HepG2 (cell line): Measurements from ENCODE around the gene TMEM11. TPM values are rescaled to one million over a fixed set of nuclear protein-coding genes. Genes with fewer than 3 reads are reported as not detected.

Experiments used
- ATAC-seq: fragments of 200-7000 bp; cut with Tn5 transposase; 3 replicates; pipeline ENCODE4 v1.9.1; 2020; ENCODE audit warnings: mild to moderate bottlenecking, moderate library complexity
- BruUV-seq: library from RNA; stranded (reverse); fragments of 400-500 nt; replicated peaks from 2 replicates; lab custom pipeline; 2021; lab: Mats Ljungman, UMichigan
- CTCF ChIA-PET: fragments of 300-600 bp; formaldehyde crosslinking; extraction: SDS; loops from one replicate; lab custom pipeline; 2021; ENCODE audit warnings: low total read pairs, inconsistent platforms, low intra/inter-chr PET ratio; lab: Yijun Ruan, JAX
- POLR2A ChIA-PET: fragments of 350-600 bp; sonication (Branson Sonifier 250); formaldehyde crosslinking; loops from one replicate; lab custom pipeline; 2020; ENCODE audit warnings: antibody characterized with exemption, inconsistent platforms; lab: Yijun Ruan, JAX
- DNase-seq: peaks from one replicate; pipeline ENCODE4 v3.0.0-alpha.2; 2015; ENCODE audit warnings: low spot score
- FAIRE-seq: peaks from 3 replicates; lab custom pipeline; 2011; peaks lifted over from hg19 to GRCh38; lab: Jason Lieb, UNC
- H2AFZ ChIP-seq: one replicate; pipeline ENCODE4 v1.6.1; 2011; ENCODE audit warnings: low read length, inconsistent platforms
- H3K27ac ChIP-seq: fragments of 300-600 bp; 3 replicates; pipeline ENCODE4 v1.8.0; 2011; ENCODE audit warnings: mixed run types, mild to moderate bottlenecking, mixed read lengths, low read length, inconsistent platforms; ENCODE audit not compliant: insufficient read depth; ENCODE audit errors: extremely low read length
- H3K27me3 ChIP-seq, 2 experiments: fragments of 200-600 bp in 1 of 2; 2 replicates in 1 of 2; 3 replicates in 1 of 2; pipeline versions ENCODE4 v1.6.0 to v1.8.0; 2011; ENCODE audit warnings: low read length in 2 of 2, mild to moderate bottlenecking in 2 of 2, moderate library complexity in 2 of 2, inconsistent platforms in 1 of 2; ENCODE audit not compliant: insufficient read depth in 2 of 2, control insufficient read depth in 1 of 2
- H3K36me3 ChIP-seq, 2 experiments: fragments of 200-600 bp in 1 of 2; replicated peaks in 1 of 2; 2 replicates in 1 of 2; 3 replicates in 1 of 2; pipeline versions ENCODE4 v1.5.1 to v1.8.0; 2011; ENCODE audit warnings: low read length in 2 of 2, inconsistent platforms in 1 of 2; ENCODE audit not compliant: insufficient read depth in 2 of 2, control insufficient read depth in 1 of 2
- H3K4me1 ChIP-seq: 2 replicates; pipeline ENCODE4 v1.5.1; 2012; ENCODE audit warnings: low read length, inconsistent platforms; ENCODE audit not compliant: insufficient read depth
- H3K4me2 ChIP-seq: 2 replicates; pipeline ENCODE4 v1.6.0; 2011; ENCODE audit warnings: low read depth, low read length, inconsistent platforms
- H3K4me3 ChIP-seq, 3 experiments: fragments of 200-600 bp in 1 of 3; sonication (generic), shearing (Covaris generic) in 1 of 3; replicated peaks in 1 of 3; 2 replicates each; pipeline ENCODE4 v1.5.1; 2011 to 2016; ENCODE audit warnings: low read length in 3 of 3, inconsistent platforms in 2 of 3, low read depth in 2 of 3, mild to moderate bottlenecking in 2 of 3, control low read depth in 1 of 3, mixed read lengths in 1 of 3; ENCODE audit not compliant: insufficient read depth in 1 of 3
- H3K79me2 ChIP-seq: one replicate; pipeline ENCODE4 v1.6.1; 2011; ENCODE audit warnings: low read length, inconsistent platforms; ENCODE audit not compliant: insufficient read depth
- H3K9ac ChIP-seq: 2 replicates; pipeline ENCODE4 v1.6.0; 2011; ENCODE audit warnings: mild to moderate bottlenecking, low read depth, low read length, inconsistent platforms; ENCODE audit not compliant: insufficient read depth
- H3K9me3 ChIP-seq: 2 replicates; pipeline ENCODE4 v1.5.1; 2012; ENCODE audit warnings: mild to moderate bottlenecking, low read length
- H4K20me1 ChIP-seq: 2 replicates; pipeline ENCODE4 v1.6.0; 2011; ENCODE audit warnings: inconsistent platforms, mild to moderate bottlenecking, low read length, moderate library complexity; ENCODE audit not compliant: insufficient read depth
- CEBPB ChIP-seq: IDR thresholded peaks from 2 replicates; pipeline ENCODE4 v1.6.1; 2011; ENCODE audit warnings: low read depth, low read length, improper control_type of control experiment, borderline replicate concordance
- CEBPG ChIP-seq: IDR thresholded peaks from 2 replicates; pipeline ENCODE4 v1.6.1; 2016
- FOXA1 ChIP-seq, 2 experiments: fragments of 450-650 bp in 1 of 2; sonication (generic) in 1 of 2; formaldehyde crosslinking in 1 of 2; IDR thresholded peaks; 2 replicates each; pipeline versions ENCODE4 v1.4.0 to v1.6.1; 2016 to 2020; ENCODE audit warnings: missing genetic modification reagents in 1 of 2
- HNF4A ChIP-seq: sonication (generic); formaldehyde crosslinking; IDR thresholded peaks from 2 replicates; pipeline ENCODE4 v1.4.0; 2020; ENCODE audit warnings: missing genetic modification reagents
- HOXA3 ChIP-seq: sonication (generic); formaldehyde crosslinking; IDR thresholded peaks from 2 replicates; pipeline ENCODE4 v1.5.0; 2020; ENCODE audit warnings: missing genetic modification reagents
- MIER2 ChIP-seq: IDR thresholded peaks from 2 replicates; pipeline ENCODE4 v1.6.1; 2016; ENCODE audit warnings: missing biosample characterization, missing genetic modification reagents
- NR2F1 ChIP-seq, 2 experiments: fragments of 450-650 bp in 1 of 2; formaldehyde crosslinking in 1 of 2; IDR thresholded peaks; 2 replicates each; pipeline versions ENCODE4 v1.5.0 to v1.6.1; 2016 to 2020; ENCODE audit warnings: mild to moderate bottlenecking in 1 of 2, missing compliant biosample characterization in 1 of 2, missing genetic modification reagents in 1 of 2, moderate library complexity in 1 of 2
- SALL1 ChIP-seq: sonication (generic); formaldehyde crosslinking; IDR thresholded peaks from 2 replicates; pipeline ENCODE4 v1.8.0; 2022; ENCODE audit warnings: mild to moderate bottlenecking, missing genetic modification reagents
- ZFP36 ChIP-seq: fragments of 150-350 bp; IDR thresholded peaks from 2 replicates; pipeline ENCODE4 v1.6.1; 2018; ENCODE audit warnings: borderline replicate concordance, low read length, low read depth; ENCODE audit not compliant: partially characterized antibody
- WGBS: methylation state at CpG from one replicate; pipeline ENCODE4 v1.1.6; 2017; ENCODE audit warnings: low lambda C conversion rate; 5-methylcytosine and 5-hydroxymethylcytosine counted together
- in situ Hi-C: cut with HindIII; loops from 2 replicates; pipeline ENCODE4 v1.10.0; 2017; ENCODE audit warnings: low pct_unique_long_range_greater_than_20kb; ENCODE audit not compliant: extremely low pct_ligation_motif_present
- intact Hi-C: fragments of 100-400 bp; cut with micrococcal nuclease; formaldehyde crosslinking; loops from one replicate; pipeline ENCODE4 v1.10.0; 2022; ENCODE audit not compliant: unreplicated experiment
- polyA plus RNA-seq, 8 experiments: library from polyadenylated mRNA; depleted of rRNA in 3 of 8; stranded (reverse) in 7 of 8; unstranded in 1 of 8; fragments of >200 nt; fragmentation: Illumina TruSeq in 4 of 8; extraction: Trizol in 4 of 8; gene quantifications; 2 replicates each; pipeline versions ENCODE4 v1.2.1 to v1.2.3, GENCODE V29; 2011 to 2016; ENCODE audit warnings: low read depth in 4 of 8, missing spikeins in 1 of 8, mixed read lengths in 1 of 8; ENCODE audit not compliant: insufficient read depth in 1 of 8
- total RNA-seq, 5 experiments: library from RNA; depleted of rRNA; stranded (reverse); fragments of >200 nt; fragmentation: Illumina TruSeq; extraction: Trizol; gene quantifications; 2 replicates each; pipeline ENCODE4 v1.2.3, GENCODE V29; 2016; ENCODE audit warnings: low read depth in 1 of 5
- TF ChIP-seq, protein P1 (sequence below), 2 experiments: IDR thresholded peaks; 2 replicates each; pipeline ENCODE4 v1.6.1; 2011 to 2012; ENCODE audit warnings: low read length in 2 of 2, borderline replicate concordance in 1 of 2, low read depth in 1 of 2, mild to moderate bottlenecking in 1 of 2, moderate library complexity in 1 of 2
- TF ChIP-seq, protein P2 (sequence below): sonication (generic); formaldehyde crosslinking; IDR thresholded peaks from 2 replicates; pipeline ENCODE4 v1.4.0; 2020; ENCODE audit warnings: missing genetic modification reagents, low read depth, mild to moderate bottlenecking, borderline replicate concordance
- TF ChIP-seq, protein P3 (sequence below): sonication (generic); formaldehyde crosslinking; IDR thresholded peaks from 2 replicates; pipeline ENCODE4 v1.5.1; 2020; ENCODE audit warnings: missing genetic modification reagents, mild to moderate bottlenecking, borderline replicate concordance
- TF ChIP-seq, protein P4 (sequence below): sonication (generic); formaldehyde crosslinking; IDR thresholded peaks from 2 replicates; pipeline ENCODE4 v1.4.0; 2020; ENCODE audit warnings: missing genetic modification reagents
- TF ChIP-seq, protein P5 (sequence below): sonication (generic); IDR thresholded peaks from 2 replicates; pipeline ENCODE4 v1.6.1; 2016; ENCODE audit warnings: low read depth, borderline replicate concordance

Gene TMEM11
- total and polyA plus RNA-seq, 2 of the 13 experiments (the other 11 are each of a cell fraction or from before 2014, with no cell fraction given): 18.7 to 35.0 TPM

DNA sequence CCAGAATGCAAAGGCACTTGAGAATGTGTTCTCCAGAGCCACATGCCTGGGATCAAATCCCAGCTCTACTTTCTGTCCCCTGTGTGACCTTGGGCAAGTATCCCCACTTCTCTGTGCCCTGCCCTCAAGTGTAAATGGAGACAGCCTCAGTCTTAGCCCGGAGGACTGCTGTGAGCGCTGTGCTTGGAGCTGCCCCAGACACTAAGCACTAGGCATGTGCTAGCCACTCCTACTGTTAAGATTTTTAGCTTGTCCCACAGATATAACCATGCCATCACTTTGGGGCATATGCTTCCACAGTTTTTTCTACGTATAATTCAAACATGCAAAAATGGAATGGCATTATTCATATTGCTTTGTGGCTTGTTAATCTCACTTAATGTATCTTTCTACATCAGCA, 29.4 kb downstream of the TMEM11 start (continued):
- TF ChIP-seq, protein P1, sequence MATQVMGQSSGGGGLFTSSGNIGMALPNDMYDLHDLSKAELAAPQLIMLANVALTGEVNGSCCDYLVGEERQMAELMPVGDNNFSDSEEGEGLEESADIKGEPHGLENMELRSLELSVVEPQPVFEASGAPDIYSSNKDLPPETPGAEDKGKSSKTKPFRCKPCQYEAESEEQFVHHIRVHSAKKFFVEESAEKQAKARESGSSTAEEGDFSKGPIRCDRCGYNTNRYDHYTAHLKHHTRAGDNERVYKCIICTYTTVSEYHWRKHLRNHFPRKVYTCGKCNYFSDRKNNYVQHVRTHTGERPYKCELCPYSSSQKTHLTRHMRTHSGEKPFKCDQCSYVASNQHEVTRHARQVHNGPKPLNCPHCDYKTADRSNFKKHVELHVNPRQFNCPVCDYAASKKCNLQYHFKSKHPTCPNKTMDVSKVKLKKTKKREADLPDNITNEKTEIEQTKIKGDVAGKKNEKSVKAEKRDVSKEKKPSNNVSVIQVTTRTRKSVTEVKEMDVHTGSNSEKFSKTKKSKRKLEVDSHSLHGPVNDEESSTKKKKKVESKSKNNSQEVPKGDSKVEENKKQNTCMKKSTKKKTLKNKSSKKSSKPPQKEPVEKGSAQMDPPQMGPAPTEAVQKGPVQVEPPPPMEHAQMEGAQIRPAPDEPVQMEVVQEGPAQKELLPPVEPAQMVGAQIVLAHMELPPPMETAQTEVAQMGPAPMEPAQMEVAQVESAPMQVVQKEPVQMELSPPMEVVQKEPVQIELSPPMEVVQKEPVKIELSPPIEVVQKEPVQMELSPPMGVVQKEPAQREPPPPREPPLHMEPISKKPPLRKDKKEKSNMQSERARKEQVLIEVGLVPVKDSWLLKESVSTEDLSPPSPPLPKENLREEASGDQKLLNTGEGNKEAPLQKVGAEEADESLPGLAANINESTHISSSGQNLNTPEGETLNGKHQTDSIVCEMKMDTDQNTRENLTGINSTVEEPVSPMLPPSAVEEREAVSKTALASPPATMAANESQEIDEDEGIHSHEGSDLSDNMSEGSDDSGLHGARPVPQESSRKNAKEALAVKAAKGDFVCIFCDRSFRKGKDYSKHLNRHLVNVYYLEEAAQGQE (IDR thresholded peaks at IDR 0.05; ENCODE audit: borderline replicate concordance in 1 of 2, low read depth in 1 of 2, low read length in 2 of 2): no peak
- TF ChIP-seq, protein P2, sequence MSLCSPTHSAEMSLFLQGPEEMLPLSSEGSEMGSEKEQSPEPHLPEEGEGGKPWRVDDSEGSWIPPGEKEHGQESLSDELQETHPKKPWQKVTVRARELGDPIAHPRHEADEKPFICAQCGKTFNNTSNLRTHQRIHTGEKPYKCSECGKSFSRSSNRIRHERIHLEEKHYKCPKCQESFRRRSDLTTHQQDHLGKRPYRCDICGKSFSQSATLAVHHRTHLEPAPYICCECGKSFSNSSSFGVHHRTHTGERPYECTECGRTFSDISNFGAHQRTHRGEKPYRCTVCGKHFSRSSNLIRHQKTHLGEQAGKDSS (CRISPR knock-in tag): no peak
- no peak for TF ChIP-seq ZFP36
- TF ChIP-seq, all 625 proteins: peak for 0

DNA sequence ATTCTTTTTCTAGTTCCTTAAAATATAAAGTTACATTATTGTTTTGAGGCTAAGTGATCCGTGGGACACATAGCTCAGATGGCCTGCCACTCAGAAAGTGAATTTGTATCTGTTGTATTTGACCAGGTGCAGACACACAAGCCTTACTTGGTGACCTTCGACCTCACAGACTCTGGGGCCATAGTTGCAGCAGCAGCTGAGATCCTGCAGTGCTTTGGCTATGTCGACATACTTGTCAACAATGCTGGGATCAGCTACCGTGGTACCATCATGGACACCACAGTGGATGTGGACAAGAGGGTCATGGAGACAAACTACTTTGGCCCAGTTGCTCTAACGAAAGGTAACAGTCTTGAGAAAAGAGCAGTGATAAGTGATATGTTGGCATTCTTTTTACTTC, 30.5 kb downstream of the TMEM11 start:
- Histone ChIP-seq H3K36me3 (peaks cover 6 to 31% of the 10 kb centered on the region in 2 experiments; a peak in 4 of 5 replicates), H4K20me1 (no peaks in the 10 kb centered on the region), H3K27ac (no peak overlapping the region), H2AFZ (no peak overlapping the region), H3K9ac (no peak overlapping the region), H3K4me2 (no peak overlapping the region), H3K79me2 (no peaks in the 10 kb centered on the region), H3K27me3 (no peaks in the 10 kb centered on the region), H3K4me1 (peaks cover 9% of the 10 kb centered on the region), H3K4me3 (no peak overlapping the region), H3K9me3 (no peaks in the 10 kb centered on the region)
- CTCF ChIA-PET: no interaction called here
- BruUV-seq: no TSS peak
- 40% methylated on average over 5 of the region's 5 CpGs for WGBS
- peak; percentile 85 for FAIRE-seq
- peak; percentile 50 for DNase-seq
- ATAC-seq: peak; percentile 69
- POLR2A ChIA-PET: interaction anchor here (0.6 kb wide), 1 partner anchor 96 kb away, joined by 4 read pairs; no protein-coding TSS in a partner anchor
- in situ Hi-C loops (no loop called here), intact Hi-C loops (no loop called here)
- TF ChIP-seq, protein P3, sequence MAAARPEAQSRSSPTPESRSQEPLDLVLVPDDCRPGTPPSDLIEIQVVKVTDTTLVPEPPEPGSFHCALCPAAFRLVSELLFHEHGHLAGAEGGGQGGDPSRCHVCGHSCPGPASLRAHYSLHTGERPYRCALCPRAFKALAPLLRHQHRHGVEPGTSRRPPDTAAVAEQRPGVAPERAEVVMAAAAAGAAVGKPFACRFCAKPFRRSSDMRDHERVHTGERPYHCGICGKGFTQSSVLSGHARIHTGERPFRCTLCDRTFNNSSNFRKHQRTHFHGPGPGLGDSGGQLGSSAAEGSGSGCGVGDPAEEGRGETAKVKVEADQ (CRISPR knock-in tag): no peak
- TF ChIP-seq SALL1 (CRISPR knock-in tag) (peak; percentile 36; the same call in 1 of the 2 replicates), HOXA3 (CRISPR knock-in tag) (peak; percentile 29; the same call in 1 of the 2 replicates), MIER2 (CRISPR knock-in tag) (no peak), NR2F1 (CRISPR knock-in tag; IDR thresholded peaks at IDR 0.05) (peak; percentile 66 to 80), CEBPG (CRISPR knock-in tag) (peak; percentile 69), HNF4A (CRISPR knock-in tag) (peak; percentile 81), CEBPB (peak; percentile 84), FOXA1 (IDR thresholded peaks at IDR 0.05) (no peak), FOXA1 (CRISPR knock-in tag; IDR thresholded peaks at IDR 0.05) (peak; percentile 50)
- TF ChIP-seq, protein P4, sequence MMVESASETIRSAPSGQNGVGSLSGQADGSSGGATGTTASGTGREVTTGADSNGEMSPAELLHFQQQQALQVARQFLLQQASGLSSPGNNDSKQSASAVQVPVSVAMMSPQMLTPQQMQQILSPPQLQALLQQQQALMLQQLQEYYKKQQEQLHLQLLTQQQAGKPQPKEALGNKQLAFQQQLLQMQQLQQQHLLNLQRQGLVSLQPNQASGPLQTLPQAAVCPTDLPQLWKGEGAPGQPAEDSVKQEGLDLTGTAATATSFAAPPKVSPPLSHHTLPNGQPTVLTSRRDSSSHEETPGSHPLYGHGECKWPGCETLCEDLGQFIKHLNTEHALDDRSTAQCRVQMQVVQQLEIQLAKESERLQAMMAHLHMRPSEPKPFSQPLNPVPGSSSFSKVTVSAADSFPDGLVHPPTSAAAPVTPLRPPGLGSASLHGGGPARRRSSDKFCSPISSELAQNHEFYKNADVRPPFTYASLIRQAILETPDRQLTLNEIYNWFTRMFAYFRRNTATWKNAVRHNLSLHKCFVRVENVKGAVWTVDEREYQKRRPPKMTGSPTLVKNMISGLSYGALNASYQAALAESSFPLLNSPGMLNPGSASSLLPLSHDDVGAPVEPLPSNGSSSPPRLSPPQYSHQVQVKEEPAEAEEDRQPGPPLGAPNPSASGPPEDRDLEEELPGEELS (CRISPR knock-in tag): 0 out of 2 replicates have a peak, but pooled peaks have one; percentile 13
- TF ChIP-seq, protein P5, sequence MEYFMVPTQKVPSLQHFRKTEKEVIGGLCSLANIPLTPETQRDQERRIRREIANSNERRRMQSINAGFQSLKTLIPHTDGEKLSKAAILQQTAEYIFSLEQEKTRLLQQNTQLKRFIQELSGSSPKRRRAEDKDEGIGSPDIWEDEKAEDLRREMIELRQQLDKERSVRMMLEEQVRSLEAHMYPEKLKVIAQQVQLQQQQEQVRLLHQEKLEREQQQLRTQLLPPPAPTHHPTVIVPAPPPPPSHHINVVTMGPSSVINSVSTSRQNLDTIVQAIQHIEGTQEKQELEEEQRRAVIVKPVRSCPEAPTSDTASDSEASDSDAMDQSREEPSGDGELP: peak; percentile 69; the same call in 1 of the 2 replicates
